Karpas-422 (cell line): ENCODE measurements around the gene ITPRIP. TPM values are rescaled to one million over a fixed set of nuclear protein-coding genes. Genes with fewer than 3 reads are reported as not detected.

Experiments used
- DNase-seq: peaks from one replicate; pipeline ENCODE4 v3.0.0-alpha.2; 2015
- H2AFZ ChIP-seq: fragments of 200-600 bp; sonication (generic); 2 replicates; pipeline ENCODE4 v1.6.1; 2014; ENCODE audit warnings: antibody characterized with exemption, low read length, mixed read lengths
- H3K27ac ChIP-seq: fragments of 200-600 bp; sonication (generic); 2 replicates; pipeline ENCODE4 v1.5.1; 2014; ENCODE audit warnings: mild to moderate bottlenecking, low read length, moderate library complexity
- H3K27me3 ChIP-seq: fragments of 200-600 bp; sonication (generic); 2 replicates; pipeline ENCODE4 v1.6.1; 2014; ENCODE audit warnings: low read length, mixed read lengths
- H3K36me3 ChIP-seq: fragments of 200-600 bp; sonication (generic); 2 replicates; pipeline ENCODE4 v1.6.1; 2014; ENCODE audit warnings: low read length, mixed read lengths; ENCODE audit not compliant: insufficient read depth
- H3K4me1 ChIP-seq: fragments of 200-600 bp; sonication (generic); 2 replicates; pipeline ENCODE4 v1.6.1; 2014; ENCODE audit warnings: mild to moderate bottlenecking, low read length, mixed read lengths
- H3K4me2 ChIP-seq: fragments of 200-600 bp; sonication (generic); 2 replicates; pipeline ENCODE4 v1.6.1; 2014; ENCODE audit warnings: low read length, low read depth, mild to moderate bottlenecking; ENCODE audit not compliant: poor library complexity, severe bottlenecking
- H3K4me3 ChIP-seq: fragments of 200-600 bp; sonication (generic); 2 replicates; pipeline ENCODE4 v1.5.1; 2014; ENCODE audit warnings: mild to moderate bottlenecking, antibody characterized with exemption, low read length, mixed read lengths
- H3K79me2 ChIP-seq: fragments of 200-600 bp; sonication (generic); 2 replicates; pipeline ENCODE4 v1.6.1; 2014; ENCODE audit warnings: mild to moderate bottlenecking, low read length, mixed read lengths
- H3K9ac ChIP-seq: fragments of 200-600 bp; sonication (generic); 2 replicates; pipeline ENCODE4 v1.6.0; 2014; ENCODE audit warnings: low read length
- H3K9me2 ChIP-seq: fragments of 200-600 bp; sonication (generic), shearing (Covaris generic); replicated peaks from 2 replicates; pipeline ENCODE4 v1.6.0; 2014; ENCODE audit warnings: mild to moderate bottlenecking, low read length, moderate library complexity; ENCODE audit not compliant: insufficient read depth
- H3K9me3 ChIP-seq: fragments of 300-700, 200-600 bp; sonication (generic); 2 replicates; pipeline ENCODE4 v1.6.1; 2014; ENCODE audit warnings: low read length, mixed read lengths
- H4K20me1 ChIP-seq: fragments of 200-600 bp; sonication (generic); 2 replicates; pipeline ENCODE4 v1.6.1; 2014; ENCODE audit warnings: mild to moderate bottlenecking, antibody characterized with exemption, low read length, low read depth; ENCODE audit not compliant: insufficient read depth
- total RNA-seq: library from RNA; depleted of rRNA; stranded (reverse); fragments of >200 nt; shearing (Covaris generic); gene quantifications from 2 replicates; pipeline ENCODE4 v1.2.3, GENCODE V29; 2014; ENCODE audit warnings: low replicate concordance; rRNA removed

The ITPRIP gene, protein sequence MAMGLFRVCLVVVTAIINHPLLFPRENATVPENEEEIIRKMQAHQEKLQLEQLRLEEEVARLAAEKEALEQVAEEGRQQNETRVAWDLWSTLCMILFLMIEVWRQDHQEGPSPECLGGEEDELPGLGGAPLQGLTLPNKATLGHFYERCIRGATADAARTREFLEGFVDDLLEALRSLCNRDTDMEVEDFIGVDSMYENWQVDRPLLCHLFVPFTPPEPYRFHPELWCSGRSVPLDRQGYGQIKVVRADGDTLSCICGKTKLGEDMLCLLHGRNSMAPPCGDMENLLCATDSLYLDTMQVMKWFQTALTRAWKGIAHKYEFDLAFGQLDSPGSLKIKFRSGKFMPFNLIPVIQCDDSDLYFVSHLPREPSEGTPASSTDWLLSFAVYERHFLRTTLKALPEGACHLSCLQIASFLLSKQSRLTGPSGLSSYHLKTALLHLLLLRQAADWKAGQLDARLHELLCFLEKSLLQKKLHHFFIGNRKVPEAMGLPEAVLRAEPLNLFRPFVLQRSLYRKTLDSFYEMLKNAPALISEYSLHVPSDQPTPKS
- total RNA-seq: 4.5 and 4.6 TPM in 2 replicates

DNA sequence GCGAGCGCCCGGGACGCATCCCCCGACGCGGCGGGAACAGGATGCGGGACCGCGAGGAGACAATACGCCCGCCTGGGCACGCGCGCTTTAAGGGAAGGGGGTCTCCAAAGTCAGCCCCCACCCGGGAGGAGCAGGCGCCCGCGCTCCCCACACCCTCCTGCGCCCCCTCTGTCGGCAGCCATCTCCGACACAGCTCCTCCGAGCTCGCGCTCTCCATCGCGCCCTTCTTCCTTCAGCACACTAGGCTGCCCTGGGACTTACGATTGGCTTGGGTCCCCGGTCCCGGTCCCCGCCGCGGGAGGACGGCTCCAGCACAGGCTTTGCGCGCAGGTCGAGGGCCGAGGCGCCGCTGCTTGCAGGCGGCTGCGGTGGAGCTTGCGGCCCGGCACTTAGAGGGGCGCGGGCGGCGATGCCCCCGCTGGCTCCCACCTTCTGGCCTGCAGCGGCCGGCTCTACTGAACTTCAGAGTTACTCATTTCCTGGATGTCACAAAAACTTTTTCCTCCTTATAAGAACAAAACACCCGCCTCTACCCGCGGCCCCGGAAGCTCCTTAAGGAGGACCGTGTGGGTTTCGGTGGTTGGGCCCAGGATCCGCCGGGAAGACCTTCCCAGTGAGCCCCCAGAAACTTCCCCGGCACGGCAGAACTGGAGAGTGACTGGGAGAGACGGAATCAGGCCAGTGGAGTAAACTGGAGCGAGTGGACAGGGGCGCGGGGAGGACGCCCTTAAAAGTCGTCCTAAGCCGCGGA, at the start of gene ITPRIP:
ITPRIP (minus strand) TSS at position 481 of the 751 bp plus-strand sequence. CDS start 22,414 bp downstream, outside the sequence.
- Histone ChIP-seq H3K4me1 (peaks cover 51% of the 10 kb centered on the region), H3K4me3 (peak within 1 kb of the TSS; percentile 95), H3K9ac (peak within 1 kb of the TSS; percentile 90), H3K9me2 (no peaks in the 10 kb centered on the region), H2AFZ (peak within 1 kb of the TSS; percentile 98), H3K36me3 (no peaks in the 10 kb centered on the region), H3K4me2 (peak within 1 kb of the TSS; percentile 93), H3K27ac (peak within 1 kb of the TSS; percentile 61), H4K20me1 (peaks cover 37% of the 10 kb centered on the region), H3K79me2 (0 out of 2 replicates have a peak, but pooled peaks cover 2% of the 10 kb centered on the region), H3K27me3 (no peaks in the 10 kb centered on the region), H3K9me3 (no peaks in the 10 kb centered on the region)
- peak; percentile 82 for DNase-seq

DNA sequence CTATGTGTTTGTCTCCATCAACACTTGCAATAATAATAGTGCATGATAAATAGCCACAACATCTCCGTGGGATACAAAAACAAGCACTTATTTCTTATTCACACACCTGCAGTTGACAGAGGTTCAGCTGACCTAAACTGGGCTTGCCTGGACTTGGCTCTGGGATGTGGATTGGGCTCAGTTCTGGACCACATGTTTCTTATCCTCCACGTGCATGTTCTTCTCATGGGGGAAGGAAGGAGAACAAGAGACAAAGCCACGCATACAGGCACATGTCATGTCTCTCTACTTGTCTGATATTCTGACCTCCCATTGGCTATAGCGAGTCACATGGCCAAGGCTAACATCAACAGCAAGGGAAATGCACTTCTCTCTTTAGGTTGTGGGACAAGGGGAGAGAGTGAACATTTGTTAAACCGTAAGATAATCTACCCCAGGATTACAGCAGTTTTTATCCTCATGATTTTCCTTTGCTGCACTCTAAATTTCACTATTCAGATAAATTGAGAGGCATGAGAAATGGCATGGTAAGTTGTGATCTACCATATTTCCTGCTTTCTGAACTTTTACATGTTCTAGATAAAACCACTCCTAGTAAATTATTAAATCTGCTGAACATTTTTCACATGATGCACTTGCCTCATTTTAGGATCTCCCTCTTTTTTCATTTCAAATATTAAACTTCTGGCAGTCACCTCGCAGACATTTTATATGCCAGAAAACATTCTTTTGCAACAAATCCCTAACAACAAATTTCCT, 49.0 kb upstream of the ITPRIP start:
- Histone ChIP-seq H3K9me3 (no peaks in the 10 kb centered on the region), H3K9me2 (no peaks in the 10 kb centered on the region), H3K79me2 (no peaks in the 10 kb centered on the region), H3K9ac (no peak overlapping the region), H4K20me1 (no peaks in the 10 kb centered on the region), H2AFZ (peak overlapping the region; percentile 82; the same call in 1 of the 2 replicates), H3K27ac (no peak overlapping the region), H3K4me1 (no peaks in the 10 kb centered on the region), H3K4me2 (no peak overlapping the region), H3K4me3 (no peak overlapping the region), H3K36me3 (no peaks in the 10 kb centered on the region), H3K27me3 (no peaks in the 10 kb centered on the region)
- peak; percentile 47 for DNase-seq

DNA sequence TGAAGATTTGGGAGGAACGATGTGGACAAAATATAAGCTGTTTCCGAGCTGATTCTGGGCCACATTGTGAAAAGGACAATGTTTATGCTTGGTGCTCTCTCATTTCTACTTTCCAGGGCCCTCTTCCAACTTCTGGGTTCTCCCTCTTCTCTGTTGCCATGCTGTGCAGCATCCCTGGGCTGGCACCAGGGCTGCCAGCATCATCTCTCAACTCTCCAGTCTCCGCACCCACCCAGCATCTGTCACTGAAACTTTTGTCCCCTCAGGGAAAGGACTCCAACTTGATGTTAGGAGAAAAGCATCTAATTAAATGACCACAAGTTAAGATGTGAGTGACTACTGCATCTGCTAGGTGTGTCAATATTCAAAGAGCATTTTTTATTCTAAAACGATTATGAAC, 42.1 kb upstream of the ITPRIP start:
- no peaks in the 10 kb centered on the region for H4K20me1 ChIP-seq

DNA sequence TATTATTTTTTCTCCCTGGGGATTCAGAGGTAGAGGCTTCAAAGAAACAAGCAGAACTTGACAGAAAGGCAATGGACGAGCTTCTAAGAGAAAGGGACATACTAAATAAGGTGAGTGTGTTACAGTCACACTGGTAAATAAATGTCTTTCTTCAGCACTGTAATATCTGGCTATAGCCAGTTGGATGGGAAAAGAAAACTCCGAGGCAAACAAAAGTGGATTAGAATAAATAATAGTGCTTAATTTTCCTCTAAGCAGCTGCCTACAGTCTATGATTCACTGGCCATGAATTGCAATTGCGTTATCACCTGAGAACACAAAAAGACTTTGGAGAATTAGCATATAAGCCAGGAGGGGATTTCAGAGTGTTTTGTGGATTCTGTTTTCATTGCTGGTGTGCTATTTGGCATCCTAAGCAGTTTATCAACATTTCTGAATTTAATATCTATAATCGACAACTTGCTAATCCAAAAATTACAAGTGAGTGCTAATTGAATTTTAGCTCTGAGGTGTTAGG, 38.6 kb upstream of the ITPRIP start:
- H3K4me1 ChIP-seq: no peaks in the 10 kb centered on the region
- no peak for DNase-seq
- no peaks in the 10 kb centered on the region for H3K9me3 ChIP-seq
- no peak overlapping the region for H2AFZ ChIP-seq
- no peaks in the 10 kb centered on the region for H3K9me2 ChIP-seq
- H3K9ac ChIP-seq: no peak overlapping the region
- no peaks in the 10 kb centered on the region for H3K79me2 ChIP-seq
- no peaks in the 10 kb centered on the region for H3K36me3 ChIP-seq
- no peaks in the 10 kb centered on the region for H4K20me1 ChIP-seq
- H3K27me3 ChIP-seq: no peaks in the 10 kb centered on the region
- no peak overlapping the region for H3K27ac ChIP-seq
- H3K4me2 ChIP-seq: no peak overlapping the region
- no peak overlapping the region for H3K4me3 ChIP-seq

More for the DNA sequence above, 42.1 kb upstream of the ITPRIP start:
- no peak overlapping the region for H2AFZ ChIP-seq
- no peaks in the 10 kb centered on the region for H3K79me2 ChIP-seq
- H3K9me3 ChIP-seq: no peaks in the 10 kb centered on the region
- no peak for DNase-seq
- no peak overlapping the region for H3K4me3 ChIP-seq
- no peaks in the 10 kb centered on the region for H3K9me2 ChIP-seq
- no peak overlapping the region for H3K9ac ChIP-seq
- H3K27me3 ChIP-seq: no peaks in the 10 kb centered on the region
- H3K36me3 ChIP-seq: no peaks in the 10 kb centered on the region
- H3K27ac ChIP-seq: no peak overlapping the region
- H3K4me2 ChIP-seq: no peak overlapping the region
- H3K4me1 ChIP-seq: no peaks in the 10 kb centered on the region

DNA sequence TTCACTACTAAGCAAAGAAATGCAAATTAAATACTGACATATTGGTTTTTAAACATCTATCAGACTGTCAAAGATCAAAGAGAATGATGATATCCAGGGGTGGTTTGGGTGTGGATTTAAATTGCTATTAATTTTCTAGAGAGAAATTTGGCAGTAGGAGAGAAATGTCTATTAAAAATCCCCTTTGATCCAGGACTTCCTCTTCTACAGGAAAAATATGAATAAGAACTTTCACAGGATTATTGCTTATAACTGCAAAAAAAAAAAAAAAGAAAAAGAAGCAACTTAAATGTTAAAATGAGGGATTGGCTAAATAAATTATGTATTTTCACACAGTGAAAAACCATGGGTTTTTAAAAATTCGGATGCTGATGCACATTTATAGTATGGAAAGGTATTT, 36.3 kb upstream of the ITPRIP start:
- H3K9me3 ChIP-seq: no peaks in the 10 kb centered on the region
- H3K4me1 ChIP-seq: no peaks in the 10 kb centered on the region
- no peaks in the 10 kb centered on the region for H4K20me1 ChIP-seq
- DNase-seq: no peak
- H3K27me3 ChIP-seq: no peaks in the 10 kb centered on the region
- H3K9ac ChIP-seq: no peak overlapping the region
- no peaks in the 10 kb centered on the region for H3K79me2 ChIP-seq
- H3K4me2 ChIP-seq: no peak overlapping the region
- no peaks in the 10 kb centered on the region for H3K36me3 ChIP-seq
- H2AFZ ChIP-seq: no peak overlapping the region
- H3K27ac ChIP-seq: no peak overlapping the region
- no peak overlapping the region for H3K4me3 ChIP-seq
- no peaks in the 10 kb centered on the region for H3K9me2 ChIP-seq

DNA sequence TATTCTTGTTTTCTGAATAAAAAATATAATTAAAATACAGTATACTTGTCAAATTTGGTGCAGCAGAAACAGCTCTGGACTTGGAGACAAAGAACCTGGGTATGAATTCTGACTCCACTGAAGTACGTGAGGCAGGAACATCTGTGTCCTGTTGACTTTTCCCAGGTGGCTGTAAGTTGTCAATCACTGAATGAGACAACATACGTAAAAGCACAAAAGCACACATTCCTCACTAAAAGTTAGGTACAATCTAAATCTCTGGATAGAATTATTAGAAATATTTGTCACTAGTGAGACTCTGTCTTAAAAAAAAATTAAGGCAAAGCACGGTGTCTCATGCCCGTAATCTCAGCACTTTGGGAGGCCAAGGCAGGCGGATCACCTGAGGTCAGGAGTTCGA, 33.5 kb upstream of the ITPRIP start:
- no peak overlapping the region for H3K4me2 ChIP-seq
- no peak overlapping the region for H2AFZ ChIP-seq
- H3K9me3 ChIP-seq: no peaks in the 10 kb centered on the region
- no peak overlapping the region for H3K4me3 ChIP-seq
- no peaks in the 10 kb centered on the region for H3K9me2 ChIP-seq
- DNase-seq: no peak
- H3K36me3 ChIP-seq: no peaks in the 10 kb centered on the region
- no peaks in the 10 kb centered on the region for H3K4me1 ChIP-seq
- no peak overlapping the region for H3K27ac ChIP-seq
- H3K79me2 ChIP-seq: no peaks in the 10 kb centered on the region
- no peaks in the 10 kb centered on the region for H3K27me3 ChIP-seq
- no peaks in the 10 kb centered on the region for H4K20me1 ChIP-seq
- no peak overlapping the region for H3K9ac ChIP-seq

DNA sequence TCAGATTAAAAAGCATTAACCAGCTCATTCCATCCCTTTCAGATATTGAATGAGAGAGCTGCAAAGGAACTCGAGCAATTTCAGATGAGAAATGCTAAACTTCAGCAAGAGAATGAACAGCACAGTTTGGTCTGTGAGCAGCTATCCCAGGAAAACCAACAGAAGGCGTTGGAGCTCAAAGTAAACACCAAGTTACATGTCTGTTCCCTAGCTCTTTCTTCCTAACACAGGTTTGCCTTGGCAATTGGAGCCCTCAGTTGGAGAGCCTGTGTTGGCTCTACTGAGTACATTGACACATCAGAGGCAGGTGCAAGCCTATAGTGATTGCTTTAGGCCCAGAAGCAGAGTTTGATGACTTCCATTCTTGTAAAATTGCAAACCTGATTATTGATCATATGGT, 30.1 kb upstream of the ITPRIP start:
- Histone ChIP-seq H3K9me3 (no peaks in the 10 kb centered on the region), H3K4me3 (no peak overlapping the region), H3K4me2 (no peak overlapping the region), H3K27me3 (no peaks in the 10 kb centered on the region), H3K79me2 (no peaks in the 10 kb centered on the region), H2AFZ (no peak overlapping the region), H3K9ac (no peak overlapping the region), H3K4me1 (no peaks in the 10 kb centered on the region), H3K36me3 (no peaks in the 10 kb centered on the region), H3K27ac (no peak overlapping the region), H3K9me2 (no peaks in the 10 kb centered on the region), H4K20me1 (no peaks in the 10 kb centered on the region)
- no peak for DNase-seq
